ENCODE data around the gene TMIE.
"Not testable (repeated sequence)": the region's sequence is repeated elsewhere in the genome, so short reads cannot be mapped to it uniquely, and the experiment has no call there.

Gene TMIE

DNA sequence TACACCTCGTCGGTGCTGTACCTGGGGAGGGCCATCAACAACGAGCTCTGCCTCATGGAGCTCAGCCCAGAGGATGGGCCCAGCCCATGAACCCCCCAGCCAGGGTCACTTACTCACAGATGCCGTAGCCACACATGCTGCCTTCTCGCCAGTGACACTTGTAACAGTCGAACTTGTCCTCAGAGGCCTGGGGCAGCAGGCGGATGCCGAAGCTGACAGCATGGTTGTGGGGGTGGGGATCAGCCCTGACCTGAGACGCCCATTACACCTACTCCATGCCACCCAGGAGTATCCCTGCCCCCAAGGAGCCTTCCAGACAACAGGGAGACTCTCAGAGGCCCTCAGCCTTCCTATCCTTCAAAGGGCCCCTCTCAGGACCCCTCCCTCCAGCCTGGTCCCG, 19.8 kb upstream of the TMIE start:
- no peak overlapping the region for H3K4me3 ChIP-seq (ENCODE audit: low read depth, low read length)
- no peak for DNase-seq (ENCODE audit: low read depth)

DNA sequence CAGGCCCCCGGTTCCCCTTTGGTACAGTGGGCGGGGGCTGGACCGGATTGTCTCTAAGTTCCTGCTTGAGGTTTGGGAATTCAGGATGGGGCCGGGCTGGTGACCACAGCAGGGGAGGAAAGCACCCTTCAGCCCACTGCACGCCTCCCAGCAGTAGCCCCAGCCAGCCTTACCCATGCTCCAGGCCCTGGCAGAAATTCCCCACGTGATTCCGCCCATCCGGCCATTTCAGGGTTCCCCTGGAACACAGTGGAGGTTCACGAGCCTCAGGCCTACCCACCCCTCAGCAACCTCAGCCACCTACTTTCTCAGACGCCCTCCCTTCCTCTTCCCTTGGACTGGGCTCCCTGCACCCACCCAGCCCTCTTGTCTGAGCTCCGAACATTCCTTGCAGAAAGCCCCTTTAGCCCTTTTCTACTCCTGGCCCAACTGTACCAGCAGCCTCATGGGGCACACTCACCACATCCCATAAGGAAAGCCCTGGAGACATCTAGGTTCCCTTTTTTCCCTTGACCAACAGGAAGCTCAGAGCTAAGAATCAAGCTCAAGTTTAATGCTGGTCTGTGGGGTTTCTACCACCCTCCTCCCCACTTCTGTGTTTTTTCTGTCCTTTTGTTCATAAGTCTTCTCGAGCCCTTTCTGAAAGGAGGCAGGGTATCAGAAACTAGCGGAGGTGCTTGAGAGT, 19.2 kb upstream of the TMIE start:
- H3K4me3 ChIP-seq (ENCODE audit: low read depth, low read length), result no peak overlapping the region
- DNase-seq (ENCODE audit: low read depth), result no peak

DNA sequence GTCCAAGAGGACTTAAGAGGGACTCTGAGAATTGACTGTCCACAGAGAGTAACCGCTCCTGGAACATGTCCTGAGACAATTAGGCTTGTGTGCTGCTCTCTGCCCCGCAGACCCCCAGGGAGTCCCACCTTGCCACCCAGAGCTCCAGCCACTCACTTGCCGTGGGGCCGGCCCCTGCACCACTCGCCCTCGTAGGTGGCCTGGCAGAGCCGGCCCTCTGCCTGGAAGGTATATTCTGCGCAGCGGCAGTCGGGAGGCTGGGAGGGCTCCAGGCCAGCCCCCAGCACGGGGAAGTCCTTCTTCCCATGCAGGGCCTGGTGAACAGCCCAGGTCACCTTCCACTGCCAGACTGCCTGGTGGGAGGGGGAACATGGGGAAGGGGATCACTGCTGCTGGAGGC, 18.2 kb upstream of the TMIE start:
- H3K4me3 ChIP-seq (ENCODE audit: low read depth, low read length), result no peak overlapping the region
- DNase-seq (ENCODE audit: low read depth), result no peak

DNA sequence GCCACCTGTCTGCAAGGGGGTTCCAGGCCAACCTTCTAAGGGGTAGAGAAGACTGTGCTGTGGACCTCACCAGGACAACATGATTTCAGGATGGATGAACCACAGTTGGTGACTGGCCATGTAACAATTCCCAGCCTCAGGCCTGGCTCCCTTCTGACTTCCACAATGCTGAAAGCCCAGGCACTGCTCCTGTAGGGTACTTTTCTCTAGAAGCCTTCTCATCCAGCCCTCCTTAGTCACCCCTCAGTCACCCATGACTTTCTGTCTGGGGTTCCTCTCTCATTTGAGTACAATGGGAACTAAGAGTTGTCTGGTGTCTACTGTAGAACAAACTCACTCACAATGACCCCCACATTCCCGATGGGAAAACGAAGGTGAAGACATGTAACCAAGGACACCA, 16.3 kb upstream of the TMIE start:
- H3K4me3 ChIP-seq (ENCODE audit: low read depth, low read length), result no peak overlapping the region
- DNase-seq (ENCODE audit: low read depth), result no peak

DNA sequence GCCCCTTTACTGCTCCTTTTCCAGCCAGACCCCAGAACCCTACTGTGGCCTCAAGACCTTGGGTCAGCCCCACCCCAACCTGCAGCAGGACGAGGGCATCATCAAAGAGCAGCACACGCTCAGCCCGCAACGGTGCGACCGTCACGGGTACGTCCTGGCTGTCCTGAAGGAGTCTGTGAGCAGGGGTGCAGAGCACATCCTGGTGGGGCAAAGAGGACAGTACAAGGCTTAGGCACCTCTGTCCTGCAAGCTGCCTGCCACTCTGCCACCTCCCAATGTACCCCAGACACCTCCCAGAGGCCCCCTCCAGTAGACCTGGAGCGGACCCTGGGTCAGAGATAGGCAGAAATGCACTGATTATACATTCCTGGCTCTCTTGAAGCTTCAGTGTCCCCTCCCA, 15.7 kb upstream of the TMIE start:
- H3K4me3 ChIP-seq (ENCODE audit: low read depth, low read length), result no peak overlapping the region
- DNase-seq (ENCODE audit: low read depth), result no peak

DNA sequence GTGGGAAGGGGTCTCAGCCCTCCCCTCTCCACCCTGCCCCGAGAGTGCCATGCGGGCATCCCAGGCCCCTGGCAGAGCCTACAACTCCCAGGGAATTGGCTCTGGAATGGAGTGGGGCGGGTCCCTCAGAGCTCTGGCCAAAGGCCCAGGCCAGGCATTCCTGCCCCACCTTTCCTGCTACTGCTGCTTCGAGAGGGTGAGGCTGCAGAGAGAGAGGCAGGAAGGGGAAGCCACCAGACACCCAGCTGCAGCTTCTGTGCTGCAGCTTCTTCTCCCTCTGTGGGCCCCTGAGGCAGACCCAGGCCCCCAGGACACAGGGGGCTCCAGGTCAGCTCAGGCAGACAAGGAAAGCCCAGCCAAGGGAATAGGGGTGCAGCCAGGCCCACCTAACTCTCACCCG, 10.4 kb upstream of the TMIE start:
- no peak for DNase-seq (ENCODE audit: low read depth)
- no peak overlapping the region for H3K4me3 ChIP-seq (ENCODE audit: low read depth, low read length)

DNA sequence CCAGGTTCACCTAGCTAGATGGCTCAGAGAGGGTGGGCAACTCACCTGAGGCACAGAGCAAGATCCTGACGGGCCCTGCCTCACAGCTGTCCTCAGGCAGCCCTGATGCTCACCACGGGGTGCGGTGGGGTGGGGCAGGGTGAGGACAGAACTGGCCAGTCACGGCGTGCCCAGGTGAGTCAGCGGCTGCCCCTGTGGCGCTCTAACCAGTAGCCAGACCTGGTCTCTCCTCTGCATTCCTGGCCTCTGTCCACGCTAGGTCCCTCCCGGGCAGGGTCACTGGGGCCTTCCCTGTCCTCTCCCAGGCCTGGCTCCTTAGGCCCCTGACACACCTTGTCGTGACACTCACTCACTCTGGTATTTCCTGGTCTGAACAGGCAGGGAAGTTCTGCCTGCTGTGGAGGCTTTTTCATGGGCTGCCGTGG, 8.6 kb upstream of the TMIE start:
- DNase-seq (ENCODE audit: low read depth), result no peak
- H3K4me3 ChIP-seq (ENCODE audit: low read depth, low read length), result no peak overlapping the region

DNA sequence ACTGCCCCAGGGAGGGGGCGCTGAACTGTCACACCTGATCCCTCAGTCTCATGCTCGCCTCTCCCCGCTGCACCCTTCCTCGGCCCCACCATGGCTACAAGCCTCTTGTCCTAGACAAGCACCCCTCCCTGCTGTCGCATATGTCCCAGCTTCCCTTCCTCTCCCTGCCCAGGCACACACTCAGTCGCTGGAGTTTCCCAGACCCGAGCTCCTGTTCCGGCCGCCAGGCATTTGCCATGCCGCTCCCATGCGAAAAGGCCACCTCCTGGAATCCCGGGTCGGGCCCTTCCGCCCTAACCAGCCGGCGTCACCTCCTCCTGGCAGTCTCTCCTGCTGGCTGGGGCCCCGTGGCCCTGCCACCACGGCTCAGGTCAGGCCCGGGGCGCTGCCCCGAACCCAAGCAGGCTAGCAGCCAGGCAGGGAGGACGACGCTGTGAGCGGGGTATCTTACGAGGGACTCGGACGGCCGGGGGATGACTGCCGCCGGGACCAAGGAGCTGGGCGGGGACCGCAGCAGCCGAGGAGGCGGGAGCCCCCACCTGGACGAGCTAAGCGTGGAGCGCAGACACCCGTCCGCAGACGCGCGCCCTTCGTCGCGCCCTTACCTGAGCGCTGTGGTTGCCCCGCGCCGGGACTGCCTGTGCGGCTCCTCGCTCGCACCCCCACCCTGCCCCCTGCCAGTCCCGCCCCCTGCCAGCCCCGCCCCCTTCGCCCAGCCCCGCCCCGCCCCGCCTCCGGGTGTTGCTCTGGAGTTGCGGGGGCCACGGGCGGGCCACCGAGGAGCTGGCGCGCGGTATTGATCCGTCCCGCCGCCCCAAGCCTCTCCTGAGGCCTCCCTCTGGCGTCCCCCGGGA, 7.9 kb upstream of the TMIE start, which contains the start of gene ALS2CL:
Gene ALS2CL, minus strand, starts transcription at position 642 of the 854 bp plus-strand sequence. CDS start 4,239 bp downstream, outside the sequence.
- H3K4me3 ChIP-seq (ENCODE audit: low read depth, low read length), result peak within 1 kb of the TSS; percentile 50
- no peak for DNase-seq (ENCODE audit: low read depth)

DNA sequence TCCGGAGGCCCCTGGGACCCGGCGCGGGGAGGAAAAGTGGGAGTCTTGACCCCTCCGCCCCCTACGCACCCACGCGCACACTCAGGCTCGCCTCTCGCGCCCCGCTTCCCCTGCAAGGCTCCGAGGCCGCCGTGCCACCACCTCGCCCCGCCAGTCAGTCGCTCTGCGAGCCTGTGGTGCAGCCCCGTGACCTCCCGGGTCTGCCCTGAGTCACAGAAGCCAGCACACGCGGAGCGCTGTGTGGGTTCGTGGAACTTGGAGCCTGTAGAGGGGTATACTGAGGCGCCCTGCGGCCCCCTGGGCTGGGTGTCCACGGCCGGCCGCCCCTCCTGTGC, 7.3 kb upstream of the TMIE start:
- DNase-seq (ENCODE audit: low read depth), result no peak
- H3K4me3 ChIP-seq (ENCODE audit: low read depth, low read length), result peak overlapping the region; percentile 22

DNA sequence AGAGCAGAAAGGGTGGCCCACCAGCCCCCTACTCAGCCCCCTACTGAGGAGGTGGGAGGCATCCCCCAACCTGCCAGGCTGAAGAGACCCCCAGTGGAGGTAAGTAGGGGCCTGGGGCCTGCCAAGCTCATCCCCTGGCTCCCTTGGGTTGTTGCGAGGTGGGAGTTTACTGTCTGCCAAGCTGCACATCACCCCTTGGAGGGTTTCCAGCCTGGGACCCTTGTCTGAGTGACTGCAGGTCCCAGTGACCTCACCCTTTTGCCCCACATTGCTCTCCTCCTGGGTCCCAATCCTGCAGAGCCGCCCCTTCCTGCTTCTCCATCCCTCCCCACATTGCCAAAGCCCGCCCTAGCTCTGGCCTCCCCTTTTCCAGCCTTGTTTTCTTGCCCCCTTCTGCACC, 6.7 kb upstream of the TMIE start:
- no peak for DNase-seq (ENCODE audit: low read depth)
- H3K4me3 ChIP-seq (ENCODE audit: low read depth, low read length), result no peak overlapping the region

DNA sequence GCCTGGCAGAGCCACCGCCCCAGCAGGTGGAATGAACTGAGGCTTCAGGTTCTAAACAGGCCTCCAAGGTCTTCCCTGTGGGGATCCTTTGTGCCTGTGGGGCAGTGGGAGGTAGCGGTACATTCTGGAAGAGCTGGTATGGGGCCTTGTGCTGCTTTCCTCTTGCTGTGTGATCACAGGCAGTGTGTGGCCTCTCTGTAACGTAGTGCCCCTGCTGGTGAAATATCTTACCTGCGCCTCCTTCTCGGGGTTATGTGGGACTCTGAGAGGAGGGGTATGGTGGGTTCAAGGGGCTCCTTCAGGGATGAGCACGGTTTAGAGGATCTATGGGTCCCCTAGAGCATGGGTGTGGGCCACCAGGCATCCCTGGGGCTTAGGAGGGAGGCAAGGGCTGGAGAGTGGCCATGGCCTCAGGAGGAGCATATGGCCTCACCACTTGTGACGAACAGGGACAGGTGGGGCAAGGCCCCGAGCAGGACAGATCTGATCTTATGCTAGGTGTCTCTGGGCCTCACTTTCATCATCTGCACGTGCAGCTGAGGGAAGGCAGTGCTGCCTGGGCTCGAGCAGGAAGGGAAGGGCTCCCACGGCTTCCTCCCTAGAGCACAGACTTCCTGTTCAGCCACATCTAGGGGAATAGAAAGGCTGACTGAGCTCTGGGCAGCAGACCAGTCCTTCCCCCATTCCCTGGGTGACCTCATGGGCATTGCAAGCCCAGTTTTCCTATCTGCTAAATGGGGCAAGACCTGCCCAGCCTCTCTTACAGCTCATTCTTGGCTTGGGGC, 5.8 kb upstream of the TMIE start:
- no peak for DNase-seq (ENCODE audit: low read depth)
- no peak overlapping the region for H3K4me3 ChIP-seq (ENCODE audit: low read depth, low read length)

DNA sequence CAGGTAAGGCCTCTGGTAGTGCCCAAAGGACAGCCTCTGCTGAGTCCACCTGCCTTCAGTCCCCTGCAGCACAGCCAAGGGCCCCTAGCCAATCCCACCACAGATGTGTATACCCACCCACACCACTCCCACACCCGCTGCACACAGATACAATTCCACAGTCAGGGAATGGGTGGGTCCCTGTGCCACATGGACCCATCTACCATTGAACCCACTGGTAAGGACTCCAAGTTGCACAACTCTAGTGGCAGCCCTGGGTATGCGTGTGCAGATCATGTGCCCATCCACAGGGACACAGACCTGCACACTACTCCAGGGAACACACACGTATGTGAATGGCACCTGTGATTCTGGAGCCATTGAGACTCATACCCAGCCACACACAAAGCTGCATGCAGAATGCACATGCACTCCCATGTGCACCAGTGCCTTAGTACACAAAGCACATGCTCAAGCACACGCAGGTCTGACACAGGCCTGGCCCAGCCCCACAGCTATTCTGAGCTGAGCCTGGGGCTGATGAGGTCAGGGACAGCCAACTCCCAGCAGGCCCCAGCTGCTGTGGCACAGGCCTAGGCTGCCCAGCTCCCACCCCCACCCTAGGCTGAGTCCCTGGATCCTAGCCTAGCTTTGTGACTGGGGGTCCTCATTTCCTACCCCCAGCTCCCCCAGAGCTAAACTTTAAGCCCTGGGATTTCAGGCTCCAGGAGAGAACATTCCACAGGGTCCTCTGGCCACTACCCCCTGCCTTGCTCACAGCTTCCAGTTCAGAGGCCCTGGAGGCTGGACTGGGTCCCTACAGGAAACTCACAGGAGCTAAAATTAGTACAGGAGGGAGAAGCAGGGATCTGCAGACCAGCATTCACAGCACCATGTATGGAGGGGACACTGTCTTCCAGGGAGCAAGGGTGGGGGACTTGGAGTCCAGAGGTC, 5.0 kb upstream of the TMIE start:
- H3K4me3 ChIP-seq (ENCODE audit: low read depth, low read length), result no peak overlapping the region
- no peak for DNase-seq (ENCODE audit: low read depth)

DNA sequence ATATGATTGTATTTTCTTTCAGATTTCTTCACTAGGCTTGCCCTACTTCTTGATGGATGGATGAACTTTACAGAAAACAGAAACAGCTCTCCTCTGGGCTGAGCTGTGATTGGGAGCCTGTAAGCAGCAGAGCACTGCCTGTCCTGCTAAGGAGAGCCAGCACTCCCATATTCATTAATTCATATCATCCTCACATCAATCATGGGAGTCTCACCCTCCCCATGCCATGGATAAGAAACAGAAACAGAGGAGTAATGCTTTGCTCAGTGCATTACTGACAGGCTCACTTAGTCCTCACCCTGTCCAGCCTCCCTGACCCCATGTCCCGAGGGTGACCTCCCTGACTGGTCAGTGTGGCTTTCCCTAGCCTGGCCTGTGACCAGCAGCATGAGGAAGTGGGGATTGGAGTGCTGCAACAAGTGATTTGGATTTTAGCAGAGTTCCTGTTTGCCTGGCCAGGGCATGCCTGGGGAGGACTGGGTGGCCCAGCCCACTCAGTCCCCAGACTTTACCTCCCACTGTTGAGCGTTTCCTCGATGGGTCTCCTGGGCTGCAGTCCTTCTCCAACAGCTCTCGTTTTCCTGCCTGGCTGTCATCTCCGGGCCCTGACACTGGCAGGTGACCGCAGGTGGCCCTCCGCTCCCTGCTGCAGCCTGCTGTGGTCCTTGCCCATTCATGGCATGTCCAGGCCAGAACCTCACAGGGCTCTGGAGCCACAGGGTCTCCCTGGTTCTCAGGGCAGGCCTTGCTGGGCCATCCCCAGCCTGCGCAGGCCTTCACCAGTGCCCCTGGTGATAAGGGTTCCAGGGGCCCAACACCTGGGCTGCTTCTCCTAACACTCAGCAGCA, 1.3 kb upstream of the TMIE start:
- no peak overlapping the region for H3K4me3 ChIP-seq (ENCODE audit: low read depth, low read length)
- DNase-seq (ENCODE audit: low read depth), result no peak

DNA sequence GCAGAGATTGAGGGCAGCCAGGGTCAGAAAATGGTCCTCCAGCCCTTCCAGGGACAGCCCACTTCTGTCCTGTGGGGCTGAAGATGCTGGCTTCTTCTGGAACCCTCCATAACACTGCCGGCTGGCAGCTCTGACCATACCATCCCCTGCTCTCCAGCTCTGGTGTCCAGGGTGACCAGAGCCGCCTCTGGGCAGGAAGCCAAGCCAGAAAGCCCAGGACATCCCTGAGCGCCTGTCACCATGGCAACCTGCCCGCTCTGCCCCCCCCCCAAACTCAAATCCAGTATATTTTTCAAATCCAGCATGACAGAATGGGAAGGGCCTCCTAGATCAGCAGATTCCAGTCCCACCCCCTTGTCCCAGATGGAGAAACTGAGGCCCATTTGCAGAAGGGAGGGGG, 420 bp upstream of the TMIE start:
- H3K4me3 ChIP-seq (ENCODE audit: low read depth, low read length), result no peak overlapping the region

DNA sequence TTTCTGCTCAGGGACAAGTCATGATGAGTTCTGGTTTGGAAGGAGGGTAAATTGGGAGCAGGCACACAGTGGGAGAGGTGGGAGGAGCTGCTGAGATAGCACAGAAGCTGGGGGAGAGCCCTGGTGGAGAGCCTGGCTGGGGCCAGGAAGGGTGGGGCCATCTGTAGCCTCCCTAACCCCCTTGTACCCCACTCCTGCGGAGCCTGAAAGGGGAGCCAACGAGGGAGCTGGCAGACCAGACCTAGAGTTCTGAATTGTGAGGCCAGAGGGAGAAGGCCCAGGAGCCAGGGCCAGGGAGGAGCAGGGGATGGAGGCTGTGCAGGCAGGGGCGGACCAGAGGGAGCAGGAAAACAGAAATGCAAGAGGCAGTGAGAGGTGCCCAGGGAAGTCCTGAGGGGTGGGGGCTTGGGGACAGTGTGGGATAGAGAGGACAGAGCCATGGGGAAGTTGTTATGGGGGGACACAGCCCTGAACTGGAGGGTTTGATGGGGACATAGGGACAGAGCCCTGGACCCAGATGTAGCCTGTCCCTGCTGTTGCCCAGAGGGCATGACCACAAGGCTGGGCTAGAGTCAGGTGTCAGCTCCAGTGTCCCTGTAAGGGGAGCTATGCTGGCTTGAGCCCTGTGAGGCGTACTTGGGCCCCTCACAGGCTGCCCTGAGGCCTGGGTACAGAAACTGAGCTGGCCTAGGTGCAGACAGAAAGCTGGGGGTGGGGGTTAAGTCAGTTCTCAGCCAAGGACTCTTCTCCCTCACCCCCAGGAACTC, 1.2 kb downstream of the TMIE start:
- DNase-seq (ENCODE audit: low read depth), result no peak
- no peak overlapping the region for H3K4me3 ChIP-seq (ENCODE audit: low read depth, low read length)

More for the DNA sequence above, 420 bp upstream of the TMIE start:
- no peak for DNase-seq (ENCODE audit: low read depth)

DNA sequence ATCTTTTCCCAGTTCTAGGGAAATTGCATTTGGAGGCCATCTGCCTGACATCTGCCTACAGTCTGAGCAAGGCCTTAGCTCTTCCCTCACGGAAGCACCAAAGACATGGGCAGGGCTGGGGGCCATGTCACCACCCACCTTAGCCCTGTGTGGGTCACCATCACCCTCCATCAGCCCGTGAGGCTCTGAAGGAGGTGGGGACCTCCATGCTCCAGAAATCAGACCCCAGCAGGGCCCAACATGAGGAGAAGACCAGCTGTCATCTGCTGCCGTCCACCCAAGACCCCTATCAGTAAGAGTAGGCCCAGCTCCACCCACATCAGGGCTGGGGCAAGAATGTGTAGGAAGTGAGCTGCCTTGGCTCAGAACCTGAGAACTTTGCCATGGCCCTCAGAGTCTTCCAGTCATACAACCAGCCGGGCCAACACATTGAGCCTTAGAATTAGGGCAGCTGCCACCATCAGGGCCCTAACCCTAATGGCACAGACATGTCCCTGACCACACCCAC, 1.9 kb downstream of the TMIE start:
- no peak for DNase-seq (ENCODE audit: low read depth)
- no peak overlapping the region for H3K4me3 ChIP-seq (ENCODE audit: low read depth, low read length)

DNA sequence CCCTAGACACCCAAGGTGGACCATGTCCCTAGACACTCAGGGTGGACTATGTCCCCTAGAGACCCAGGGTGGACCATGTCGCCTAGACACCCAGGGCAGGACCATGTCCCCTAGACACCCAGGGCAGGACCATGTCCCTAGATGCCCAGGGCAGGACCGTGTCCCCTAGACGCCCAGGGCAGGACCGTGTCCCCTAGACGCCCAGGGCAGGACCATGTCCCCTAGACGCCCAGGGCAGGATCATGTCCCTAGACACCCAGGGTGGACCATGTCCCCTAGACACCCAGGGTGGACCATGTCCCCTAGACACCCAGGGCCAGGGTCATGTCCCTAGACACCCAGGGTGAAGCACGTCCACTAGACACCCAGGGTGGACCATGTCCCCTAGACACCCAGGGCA, 3.2 kb downstream of the TMIE start:
- not testable (repeated sequence) for H3K4me3 ChIP-seq (ENCODE audit: low read depth, low read length); DNase-seq (ENCODE audit: low read depth)
